GM21360 (cell line): ENCODE data around the gene CAMTA1.

Source experiments
- ATAC-seq: cut with Tn5 transposase; IDR thresholded peaks from one replicate; pipeline ENCODE4 v1.9.1; 2021; ENCODE audit warnings: mild to moderate bottlenecking, moderate library complexity; ENCODE audit not compliant: unreplicated experiment

Gene CAMTA1

GRCh38 chr1:7628273-7628672 is 843.0 kb downstream of the CAMTA1 start:
- no peak for ATAC-seq

DNA sequence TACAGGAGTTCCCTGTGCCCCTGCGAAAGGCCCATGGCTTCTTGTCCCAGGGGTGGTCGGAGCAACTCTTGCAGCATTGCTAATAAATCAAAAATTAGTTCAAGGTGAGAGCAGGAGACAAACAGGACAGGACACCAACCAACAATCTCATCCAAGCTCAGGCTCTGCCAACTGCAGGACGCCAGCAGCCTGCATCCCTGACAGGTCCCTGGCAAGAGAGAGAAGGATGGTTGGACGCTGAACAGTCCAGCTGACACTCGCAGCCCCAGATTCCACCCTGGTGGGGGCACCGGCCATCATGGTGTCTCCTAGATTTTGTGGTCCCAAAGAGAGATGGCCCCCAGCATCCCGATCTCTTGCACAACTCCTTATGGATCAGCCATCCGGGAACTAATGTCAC is 843.8 kb downstream of the CAMTA1 start:
- no peak for ATAC-seq

DNA sequence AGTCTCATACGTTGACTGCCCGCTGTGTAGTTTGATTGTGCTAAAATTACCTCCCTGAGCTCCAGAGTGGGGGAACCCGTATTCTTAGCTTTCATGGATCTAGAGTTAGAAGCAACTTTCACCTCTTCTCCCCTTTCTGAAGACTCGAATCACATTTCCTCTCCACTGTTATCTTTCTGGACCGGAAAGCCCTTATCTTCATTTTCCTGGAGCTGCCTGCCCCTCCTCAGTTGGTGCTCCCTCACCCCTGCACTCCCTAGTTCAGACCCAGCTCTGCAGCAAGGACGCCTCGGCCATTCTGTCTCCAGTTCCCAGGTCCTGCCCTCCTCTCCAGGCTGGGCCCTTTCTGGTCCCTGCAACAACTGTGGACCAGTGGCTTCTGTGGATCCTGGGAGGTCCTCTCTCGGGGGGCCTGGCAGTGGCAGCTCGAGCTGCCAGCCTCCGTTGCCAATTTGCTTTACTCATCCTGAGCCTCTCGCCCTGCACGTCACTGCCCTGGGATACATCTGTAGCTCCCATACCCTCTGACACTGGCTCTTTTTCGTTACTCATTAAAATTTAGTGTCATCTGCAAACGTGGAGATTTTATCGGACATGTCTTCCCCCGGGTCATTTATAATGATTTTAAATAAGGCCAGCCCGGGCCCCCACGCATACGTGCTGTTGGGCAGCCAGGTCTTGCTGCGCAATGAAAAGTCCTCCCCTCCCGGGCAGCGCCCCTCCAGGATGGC is 844.4 kb downstream of the CAMTA1 start:
- ATAC-seq, result no peak

GRCh38 chr1:7630378-7630777 is 845.1 kb downstream of the CAMTA1 start:
- no peak for ATAC-seq

DNA sequence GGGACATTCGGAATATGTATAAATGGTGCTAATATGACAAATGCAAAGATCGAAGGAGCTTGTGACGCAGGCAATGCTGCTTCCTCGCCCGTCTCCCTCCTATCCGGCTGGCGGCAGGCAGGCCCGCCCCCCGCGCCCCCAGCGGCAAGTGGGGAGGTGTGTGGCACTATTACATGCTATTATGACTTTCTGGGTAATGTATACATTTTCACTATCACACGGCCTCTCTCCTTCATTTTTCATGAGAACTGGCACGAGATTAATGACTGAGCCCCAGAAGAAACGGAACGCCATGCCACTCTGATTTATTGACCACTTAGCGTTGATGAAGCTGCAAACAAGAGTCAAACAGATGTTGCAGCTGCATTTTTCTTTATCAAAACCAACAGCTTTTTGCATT is 846.9 kb downstream of the CAMTA1 start:
- no peak for ATAC-seq

DNA sequence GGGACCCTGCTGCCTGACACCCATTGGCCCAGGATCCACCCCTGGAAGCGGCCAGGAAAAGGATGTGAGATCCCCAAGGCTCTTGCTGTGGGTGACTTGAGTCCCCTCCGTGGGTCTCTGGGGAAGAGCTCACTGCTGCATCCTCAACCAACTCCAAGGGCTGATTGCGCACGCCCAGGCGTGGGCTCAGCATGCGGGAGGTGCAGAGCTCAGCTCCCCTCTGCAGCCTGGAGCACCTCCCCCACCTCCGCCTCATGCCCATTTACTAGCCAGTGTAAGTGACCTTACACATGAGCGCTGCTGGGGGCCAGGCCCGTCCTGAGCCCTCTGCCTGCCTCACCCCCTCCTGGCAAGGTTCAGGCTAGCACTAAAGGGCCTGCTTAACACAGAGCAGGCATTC is 847.4 kb downstream of the CAMTA1 start:
- ATAC-seq, result no peak

GRCh38 chr1:7633506-7634245 is 848.4 kb downstream of the CAMTA1 start:
- no peak for ATAC-seq

DNA sequence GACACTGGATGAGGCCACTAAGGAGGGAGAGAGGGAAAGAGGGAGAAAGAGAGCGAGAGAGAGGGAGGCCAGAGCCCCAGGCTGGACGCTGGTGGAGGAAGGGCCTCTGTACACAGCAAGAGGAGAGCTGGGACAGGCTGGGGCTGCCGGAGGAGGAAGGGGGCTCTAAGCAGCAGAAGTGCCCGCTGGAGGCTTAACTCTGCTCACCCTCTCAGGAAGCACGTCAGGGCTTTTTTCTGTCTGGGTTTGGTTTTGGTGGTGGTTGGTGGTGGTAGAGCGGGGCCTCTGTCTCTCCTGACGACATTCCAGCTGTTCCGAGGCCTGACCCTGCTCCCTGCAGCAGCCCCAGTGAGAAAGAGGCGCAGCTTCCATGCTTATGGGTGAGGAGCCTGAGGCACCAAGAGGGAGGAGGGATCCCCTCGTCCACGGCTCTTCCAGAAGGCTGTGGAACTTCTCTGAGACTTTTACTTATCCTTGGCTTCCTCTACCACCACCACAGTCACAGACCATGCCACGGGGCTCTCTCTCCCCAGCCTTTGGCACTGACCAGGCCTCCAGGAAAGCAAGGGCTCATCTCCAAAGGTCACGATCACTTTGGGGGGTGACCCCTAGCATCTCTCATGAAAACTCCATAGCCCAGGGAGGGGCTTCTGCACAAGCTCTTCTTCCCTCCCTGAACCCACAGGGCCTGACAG is 849.4 kb downstream of the CAMTA1 start:
- no peak for ATAC-seq

DNA sequence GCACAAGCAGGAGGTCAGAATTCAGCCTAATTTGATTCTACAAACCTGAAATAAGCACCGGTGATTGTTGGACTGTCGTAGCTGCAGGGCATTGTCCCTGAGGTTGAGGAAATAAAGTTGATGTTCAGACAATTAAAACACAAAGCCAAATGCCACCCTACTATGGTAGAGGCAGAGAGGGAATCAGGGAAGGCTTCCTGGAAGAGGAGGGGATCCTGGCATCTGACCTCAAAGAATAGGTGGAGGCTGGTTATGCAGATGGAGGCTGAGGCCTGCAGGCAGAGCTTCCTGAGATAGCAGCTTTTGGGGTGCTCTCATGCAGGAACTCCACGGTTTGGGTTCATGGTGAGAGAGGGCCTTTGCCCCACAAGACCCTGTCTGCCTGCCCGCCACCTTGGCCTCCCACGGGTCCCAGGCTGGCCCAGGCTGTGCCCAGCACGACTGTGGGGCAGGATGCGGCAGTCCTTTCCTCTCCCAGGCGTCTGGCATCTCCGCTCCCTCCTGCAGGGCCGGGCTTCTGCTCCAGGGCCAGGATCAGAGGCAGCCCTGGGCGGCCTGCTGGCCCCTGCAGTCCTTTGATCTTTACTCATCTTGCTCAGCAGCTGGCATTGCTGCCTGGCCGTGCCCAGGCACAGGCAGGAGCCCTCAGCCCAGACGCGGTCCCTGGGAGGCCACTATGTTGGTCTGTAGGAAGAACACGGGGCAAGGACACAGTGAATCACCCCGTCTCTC is 851.7 kb downstream of the CAMTA1 start:
- ATAC-seq, result no peak

GRCh38 chr1:7638078-7638477 is 852.8 kb downstream of the CAMTA1 start:
- no peak for ATAC-seq

DNA sequence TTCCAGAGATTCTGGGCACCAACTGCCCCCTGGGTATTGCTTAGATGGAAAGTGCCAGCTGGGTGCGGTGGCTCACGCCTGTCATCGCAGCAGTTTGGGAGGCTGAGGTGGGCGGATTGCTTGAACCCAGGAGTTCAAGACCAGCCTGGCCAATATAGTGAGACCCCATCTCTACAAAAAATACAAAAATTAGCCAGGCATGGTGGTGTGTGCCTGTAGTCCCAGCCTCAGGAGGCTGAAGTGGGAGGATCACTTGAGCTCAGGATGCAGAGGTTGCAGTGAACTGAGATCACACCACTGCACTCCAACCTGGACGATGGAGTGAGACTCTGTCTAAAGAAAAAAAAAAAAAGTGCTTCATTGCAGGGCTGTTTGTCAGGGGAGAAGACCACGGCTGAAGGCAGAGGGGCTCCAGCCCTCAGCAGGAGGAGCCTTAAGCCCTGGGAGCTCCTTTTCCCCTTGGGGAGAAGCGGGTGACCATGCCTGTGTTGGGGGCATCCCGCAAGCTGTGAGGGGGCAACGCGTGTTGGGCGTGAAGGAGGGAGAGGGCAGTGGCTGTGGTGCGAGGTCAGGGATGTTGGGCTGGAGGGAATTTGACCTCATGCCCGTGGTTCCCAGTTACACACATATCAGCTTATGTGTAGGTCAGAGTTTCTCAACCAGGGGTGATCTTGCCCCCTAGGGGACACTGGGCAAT is 854.3 kb downstream of the CAMTA1 start:
- ATAC-seq, result no peak

- no peak for ATAC-seq
Observed at GRCh38 chr1:7640350-7640749, 855.1 kb downstream of the CAMTA1 start.

DNA sequence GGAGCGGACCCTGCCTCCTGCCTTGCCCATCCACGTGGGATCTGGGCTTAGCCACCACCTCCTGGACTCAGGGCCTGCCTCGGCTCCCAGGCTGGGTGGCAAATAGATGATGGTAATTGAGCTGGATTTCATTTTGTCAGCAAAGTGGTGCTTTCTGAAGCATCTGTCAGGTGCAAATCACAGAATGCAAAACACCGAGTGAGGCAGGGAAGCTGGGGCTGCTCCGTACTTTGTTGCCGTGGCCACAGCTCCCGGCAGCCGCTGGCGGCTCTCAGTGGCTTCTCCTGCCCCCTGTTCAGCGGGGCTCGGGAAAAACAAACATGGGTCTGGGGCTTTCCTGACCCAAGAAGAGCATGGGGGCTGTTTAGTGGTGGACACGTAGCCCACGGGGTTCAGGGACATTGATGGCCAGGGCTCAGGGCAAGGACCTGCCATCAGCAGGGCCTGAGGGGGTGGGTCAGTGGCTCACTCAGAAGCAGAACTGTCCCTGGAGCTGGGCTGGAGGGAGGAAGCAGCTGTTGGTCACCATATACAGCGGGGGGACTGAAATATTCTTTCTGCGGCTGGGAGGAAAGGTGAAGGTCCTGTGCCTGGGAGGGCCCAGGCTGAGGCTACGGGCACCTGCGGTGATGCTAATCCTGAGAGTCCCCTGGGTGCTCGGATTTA is 855.8 kb downstream of the CAMTA1 start:
- ATAC-seq, result no peak

DNA sequence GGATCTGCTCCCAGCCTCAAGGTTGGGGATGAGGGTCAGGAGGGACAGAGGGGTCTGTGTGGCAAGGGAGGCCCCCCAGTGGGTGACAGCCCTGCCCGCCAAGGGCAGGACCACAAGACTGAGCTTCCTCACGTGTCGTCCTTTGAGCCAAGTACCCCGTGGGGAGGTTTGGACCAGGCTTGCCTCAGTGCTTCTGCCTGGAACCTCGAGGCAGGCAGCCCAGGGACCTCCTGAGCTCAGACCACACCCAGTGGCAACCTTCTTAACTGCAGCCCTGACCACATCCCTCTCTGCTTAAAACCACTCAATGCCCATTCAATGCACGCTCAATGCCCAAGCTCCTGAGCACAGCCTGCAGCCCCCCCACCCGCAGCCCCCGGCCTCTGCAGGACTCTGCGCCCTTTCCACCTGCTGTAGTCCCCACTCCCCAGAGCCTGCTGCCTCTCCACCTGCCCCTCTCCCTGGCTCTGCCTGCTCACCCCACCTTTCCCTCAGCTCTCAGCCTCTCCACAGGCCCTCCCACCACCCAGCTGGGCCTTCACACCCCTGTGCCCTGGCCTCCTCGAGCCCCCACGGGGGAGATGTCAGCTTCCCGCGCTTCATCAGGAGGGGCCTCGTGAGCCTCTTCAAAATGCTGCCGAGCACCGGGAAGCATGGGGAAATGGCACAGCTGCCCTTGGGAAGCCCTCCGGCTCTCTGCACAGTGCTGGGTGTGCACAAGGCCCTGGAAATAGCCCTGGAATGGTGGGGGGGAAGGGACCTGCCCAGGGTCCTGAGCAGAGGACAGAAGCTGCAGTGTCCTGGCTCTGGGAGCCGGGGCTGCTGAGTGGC is 856.5 kb downstream of the CAMTA1 start:
- no peak for ATAC-seq

- ATAC-seq, result no peak
Observed at GRCh38 chr1:7642418-7642704, 857.1 kb downstream of the CAMTA1 start.

- no peak for ATAC-seq
Observed at GRCh38 chr1:7642781-7643529, 857.7 kb downstream of the CAMTA1 start.

- no peak for ATAC-seq
Observed at GRCh38 chr1:7643530-7643929, 858.3 kb downstream of the CAMTA1 start.

- ATAC-seq, result no peak
Observed at GRCh38 chr1:7644086-7644485, 858.8 kb downstream of the CAMTA1 start.
